ENCODE measurements around the gene TTC13. TPM values are rescaled to one million over a fixed set of nuclear protein-coding genes. Genes with fewer than 3 reads are reported as not detected.

TTC13 gene
- total RNA-seq, 1 experiment from 2014 or later: 12.3 TPM

GRCh38 chr1:230858236-230858820 is 120.3 kb downstream of the TTC13 start (continued):
- TF ChIP-seq, protein P1, sequence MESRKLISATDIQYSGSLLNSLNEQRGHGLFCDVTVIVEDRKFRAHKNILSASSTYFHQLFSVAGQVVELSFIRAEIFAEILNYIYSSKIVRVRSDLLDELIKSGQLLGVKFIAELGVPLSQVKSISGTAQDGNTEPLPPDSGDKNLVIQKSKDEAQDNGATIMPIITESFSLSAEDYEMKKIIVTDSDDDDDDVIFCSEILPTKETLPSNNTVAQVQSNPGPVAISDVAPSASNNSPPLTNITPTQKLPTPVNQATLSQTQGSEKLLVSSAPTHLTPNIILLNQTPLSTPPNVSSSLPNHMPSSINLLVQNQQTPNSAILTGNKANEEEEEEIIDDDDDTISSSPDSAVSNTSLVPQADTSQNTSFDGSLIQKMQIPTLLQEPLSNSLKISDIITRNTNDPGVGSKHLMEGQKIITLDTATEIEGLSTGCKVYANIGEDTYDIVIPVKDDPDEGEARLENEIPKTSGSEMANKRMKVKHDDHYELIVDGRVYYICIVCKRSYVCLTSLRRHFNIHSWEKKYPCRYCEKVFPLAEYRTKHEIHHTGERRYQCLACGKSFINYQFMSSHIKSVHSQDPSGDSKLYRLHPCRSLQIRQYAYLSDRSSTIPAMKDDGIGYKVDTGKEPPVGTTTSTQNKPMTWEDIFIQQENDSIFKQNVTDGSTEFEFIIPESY (IDR thresholded peaks at IDR 0.05; ENCODE audit: extremely low read depth, insufficient replicate concordance, low read length): no peak
- TF ChIP-seq TCF7L2 (IDR thresholded peaks at IDR 0.05; ENCODE audit: borderline replicate concordance, extremely low read depth, insufficient read depth, insufficient read length): no peak

- DNase-seq (ENCODE audit: low read depth, low spot score) (no peak), ATAC-seq (no peak)
- no peak overlapping the region for H3K9ac ChIP-seq (ENCODE audit: low read length)
- no peak overlapping the region for H3K4me2 ChIP-seq (ENCODE audit: low read length)
- no TSS peak for BruUV-seq (replicated peaks)
- intact Hi-C loops (cut with micrococcal nuclease): no loop called here
- no peaks in the 10 kb centered on the region for H4K20me1 ChIP-seq (ENCODE audit: insufficient read depth)
- POLR2A ChIA-PET: no interaction called here
- H3K27ac ChIP-seq (ENCODE audit: low read depth, low read length): no peak overlapping the region
- no peak overlapping the region for H2AFZ ChIP-seq (ENCODE audit: low read depth, low read length, poor library complexity, severe bottlenecking)
- H3K27me3 ChIP-seq (ENCODE audit: insufficient read depth, low read length): no peaks in the 10 kb centered on the region
- RAD21 ChIA-PET (ENCODE audit: low non-redundant PET in 1 of 2, low total read pairs in 2 of 2, uncharacterized antibody in 2 of 2, unreplicated experiment in 2 of 2): no interaction called here
- H3K9me2 ChIP-seq (ENCODE audit: insufficient read depth): no peaks in the 10 kb centered on the region
- H3K36me3 ChIP-seq (ENCODE audit: control insufficient read depth in 1 of 2, insufficient read depth in 2 of 2, low read length in 2 of 2): no peaks in the 10 kb centered on the region; a peak in 2 of 4 replicates
- H3K4me3 ChIP-seq (replicated peaks in 1 of 2; ENCODE audit: low read depth in 1 of 2, low read length in 2 of 2): no peak overlapping the region
- CTCF ChIA-PET: interaction anchor here (1.3 kb wide), 1 partner anchor 9 kb away, joined by 3 read pairs; no protein-coding TSS in a partner anchor
- H3K9me3 ChIP-seq (ENCODE audit: control insufficient read depth in 1 of 2, insufficient read depth in 1 of 2, low read depth in 1 of 2, low read length in 2 of 2): no peaks in the 10 kb centered on the region
- peaks cover 51% of the 10 kb centered on the region for H3K79me2 ChIP-seq (ENCODE audit: insufficient read depth, low read length)
- TF ChIP-seq YY1 (IDR thresholded peaks at IDR 0.05; ENCODE audit: extremely low read depth, insufficient replicate concordance, low read depth, low read length) (no peak), SRF (IDR thresholded peaks at IDR 0.05; ENCODE audit: low read depth) (no peak), EZH2 (IDR thresholded peaks at IDR 0.05) (no peak), ELF1 (IDR thresholded peaks at IDR 0.05; ENCODE audit: borderline replicate concordance, low read depth) (no peak), CBX3 (IDR thresholded peaks at IDR 0.05; ENCODE audit: low read depth) (no peak), SP1 (IDR thresholded peaks at IDR 0.05; ENCODE audit: low read depth) (no peak), ATF3 (IDR thresholded peaks at IDR 0.05) (no peak), EGR1 (IDR thresholded peaks at IDR 0.05; ENCODE audit: low read depth) (no peak), EZH2phosphoT487 (IDR thresholded peaks at IDR 0.05; ENCODE audit: borderline replicate concordance) (no peak), POLR2A (IDR thresholded peaks at IDR 0.05; ENCODE audit: borderline replicate concordance, extremely low read depth, insufficient read depth, insufficient read length) (no peak), POLR2AphosphoS5 (IDR thresholded peaks at IDR 0.05; ENCODE audit: low read depth, low read length) (no peak), CEBPB (IDR thresholded peaks at IDR 0.05; ENCODE audit: low read depth) (no peak)
- TF ChIP-seq, protein P2, sequence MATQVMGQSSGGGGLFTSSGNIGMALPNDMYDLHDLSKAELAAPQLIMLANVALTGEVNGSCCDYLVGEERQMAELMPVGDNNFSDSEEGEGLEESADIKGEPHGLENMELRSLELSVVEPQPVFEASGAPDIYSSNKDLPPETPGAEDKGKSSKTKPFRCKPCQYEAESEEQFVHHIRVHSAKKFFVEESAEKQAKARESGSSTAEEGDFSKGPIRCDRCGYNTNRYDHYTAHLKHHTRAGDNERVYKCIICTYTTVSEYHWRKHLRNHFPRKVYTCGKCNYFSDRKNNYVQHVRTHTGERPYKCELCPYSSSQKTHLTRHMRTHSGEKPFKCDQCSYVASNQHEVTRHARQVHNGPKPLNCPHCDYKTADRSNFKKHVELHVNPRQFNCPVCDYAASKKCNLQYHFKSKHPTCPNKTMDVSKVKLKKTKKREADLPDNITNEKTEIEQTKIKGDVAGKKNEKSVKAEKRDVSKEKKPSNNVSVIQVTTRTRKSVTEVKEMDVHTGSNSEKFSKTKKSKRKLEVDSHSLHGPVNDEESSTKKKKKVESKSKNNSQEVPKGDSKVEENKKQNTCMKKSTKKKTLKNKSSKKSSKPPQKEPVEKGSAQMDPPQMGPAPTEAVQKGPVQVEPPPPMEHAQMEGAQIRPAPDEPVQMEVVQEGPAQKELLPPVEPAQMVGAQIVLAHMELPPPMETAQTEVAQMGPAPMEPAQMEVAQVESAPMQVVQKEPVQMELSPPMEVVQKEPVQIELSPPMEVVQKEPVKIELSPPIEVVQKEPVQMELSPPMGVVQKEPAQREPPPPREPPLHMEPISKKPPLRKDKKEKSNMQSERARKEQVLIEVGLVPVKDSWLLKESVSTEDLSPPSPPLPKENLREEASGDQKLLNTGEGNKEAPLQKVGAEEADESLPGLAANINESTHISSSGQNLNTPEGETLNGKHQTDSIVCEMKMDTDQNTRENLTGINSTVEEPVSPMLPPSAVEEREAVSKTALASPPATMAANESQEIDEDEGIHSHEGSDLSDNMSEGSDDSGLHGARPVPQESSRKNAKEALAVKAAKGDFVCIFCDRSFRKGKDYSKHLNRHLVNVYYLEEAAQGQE (IDR thresholded peaks at IDR 0.05; ENCODE audit: low read depth): no peak
- TF ChIP-seq, protein P1 (IDR thresholded peaks at IDR 0.05; ENCODE audit: extremely low read depth, insufficient replicate concordance, low read length): no peak
- H3K4me1 ChIP-seq (ENCODE audit: control insufficient read depth in 1 of 2, insufficient read depth in 2 of 2, low read length in 2 of 2): peaks cover 2 to 7% of the 10 kb centered on the region in 2 experiments; a peak in 3 of 4 replicates
Observed at GRCh38 chr1:230857822-230858221, 120.8 kb downstream of the TTC13 start.
